Subcutaneous adipose tissue (tissue), 4 donors: Measurements from ENCODE around the gene GUCY1A1. TPM values are rescaled to one million over a fixed set of nuclear protein-coding genes. Genes with fewer than 3 reads are reported as not detected.

ENCODE experiments used
- CTCF ChIP-seq: fragments of 450-650 bp; IDR thresholded peaks from one replicate; pipeline ENCODE4 v1.5.1; 2016; ENCODE audit warnings: low read depth, mild to moderate bottlenecking, control low read depth, antibody characterized with exemption, moderate library complexity
- total RNA-seq, 4 donors: library from RNA; depleted of rRNA; stranded (reverse); fragments of >200 nt; gene quantifications; one replicate each; pipeline ENCODE4 v1.1.0, GENCODE V29; 2016

GUCY1A1 gene
- total RNA-seq, 4 donors from 2014 or later = 3.2 to 21.1 (median 8.7) TPM

- no peak for TF ChIP-seq CTCF
Measured at GRCh38 chr4:155696226-155696625, 29.6 kb downstream of the GUCY1A1 start.

DNA sequence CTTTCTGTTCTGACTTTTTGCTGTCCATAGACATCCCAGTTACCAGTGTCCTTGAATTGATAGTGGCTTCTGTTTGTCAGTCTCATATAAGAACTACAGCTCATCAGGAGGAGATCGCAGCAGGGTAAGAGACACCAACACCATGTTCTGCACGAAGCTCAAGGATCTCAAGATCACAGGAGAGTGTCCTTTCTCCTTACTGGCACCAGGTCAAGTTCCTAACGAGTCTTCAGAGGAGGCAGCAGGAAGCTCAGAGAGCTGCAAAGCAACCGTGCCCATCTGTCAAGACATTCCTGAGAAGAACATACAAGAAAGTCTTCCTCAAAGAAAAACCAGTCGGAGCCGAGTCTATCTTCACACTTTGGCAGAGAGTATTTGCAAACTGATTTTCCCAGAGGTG, 30.1 kb downstream of the GUCY1A1 start:
- TF ChIP-seq CTCF = no peak

- no peak for TF ChIP-seq CTCF
Measured at GRCh38 chr4:155701827-155702226, 35.2 kb downstream of the GUCY1A1 start.

DNA sequence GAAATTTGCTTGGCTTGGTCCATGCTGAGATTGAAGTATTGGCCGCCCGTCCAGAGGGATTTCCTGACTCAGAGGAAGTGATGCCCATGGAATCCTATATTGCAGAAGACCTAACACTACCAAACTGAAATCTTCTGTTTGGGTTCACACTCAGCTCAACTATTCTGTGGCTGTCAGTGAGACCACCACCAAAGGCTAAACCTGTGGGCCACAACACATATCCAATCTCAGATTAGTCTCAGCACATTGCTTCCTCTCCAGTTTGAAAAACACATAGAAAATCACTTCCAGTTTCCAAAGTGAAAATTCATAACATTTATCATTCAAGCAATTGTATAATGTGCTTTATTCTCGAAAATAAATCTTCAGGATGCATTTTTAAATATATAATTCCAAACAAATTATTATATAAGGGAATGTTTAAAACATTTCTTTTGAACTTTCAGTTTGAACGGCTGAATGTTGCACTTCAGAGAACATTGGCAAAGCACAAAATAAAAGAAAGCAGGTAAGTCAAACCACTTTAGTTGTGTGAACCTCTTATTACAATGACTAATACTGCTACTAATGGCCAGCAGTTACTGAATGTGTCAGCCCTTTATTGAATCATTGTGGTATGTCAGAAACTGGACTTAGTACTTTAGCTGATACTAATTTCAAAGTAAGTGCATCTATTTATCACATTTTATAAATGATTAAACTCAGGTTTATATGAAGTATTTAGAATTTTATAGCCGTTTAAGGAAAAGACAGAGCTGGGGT, 37.0 kb downstream of the GUCY1A1 start:
- TF ChIP-seq CTCF = no peak

DNA sequence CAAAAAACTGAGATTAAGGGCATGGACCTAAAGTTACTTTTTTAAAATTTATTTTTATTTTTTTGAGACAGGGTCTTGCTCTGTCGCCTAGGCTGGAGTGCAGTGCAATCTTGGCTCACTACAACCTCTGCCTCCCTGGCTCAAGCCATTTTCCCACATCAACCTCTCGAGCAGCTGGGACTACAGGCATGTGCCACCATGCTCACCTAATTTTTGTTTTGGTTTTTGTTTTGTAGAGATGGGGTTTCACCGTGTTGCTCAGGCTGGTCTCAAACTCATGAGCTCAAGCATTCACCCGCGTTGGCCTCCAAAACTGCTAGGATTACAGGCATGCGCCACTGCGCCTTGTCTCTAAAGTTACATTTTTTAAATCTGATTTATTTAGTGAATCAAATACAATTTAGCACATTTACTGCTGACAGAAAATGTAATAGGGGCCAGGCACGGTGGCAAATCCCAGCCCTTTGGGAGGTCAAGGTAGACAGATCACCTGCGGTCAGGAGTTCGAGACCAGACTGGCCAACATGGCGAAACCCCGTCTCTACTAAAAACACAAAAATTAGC, 38.3 kb downstream of the GUCY1A1 start:
- TF ChIP-seq CTCF = no peak

DNA sequence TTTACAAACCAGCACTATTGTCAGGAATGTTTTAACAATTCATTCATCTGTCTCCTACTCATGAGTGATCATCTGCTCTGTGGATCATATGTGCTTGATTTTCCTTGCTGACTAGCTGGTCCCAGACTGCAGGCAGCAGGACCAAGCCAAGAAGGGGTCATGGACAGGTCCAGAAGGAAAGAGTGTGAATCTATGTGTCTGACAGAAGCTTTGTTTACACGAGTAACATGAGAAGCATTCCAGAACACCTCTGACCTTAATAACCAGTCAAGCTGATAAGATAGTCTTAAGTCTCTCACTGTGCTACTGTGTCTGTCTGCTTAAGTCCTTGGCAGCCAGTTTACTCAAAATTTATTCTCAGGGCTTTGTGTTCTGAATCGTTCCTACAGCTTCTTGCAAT, 39.0 kb downstream of the GUCY1A1 start:
- TF ChIP-seq CTCF = no peak

GRCh38 chr4:155706147-155706546, 39.5 kb downstream of the GUCY1A1 start:
- TF ChIP-seq CTCF = no peak
